Spleen (tissue), 11 donors: ENCODE results near the gene TBL1XR1. TPM values are rescaled to one million over a fixed set of nuclear protein-coding genes. Genes with fewer than 3 reads are reported as not detected.

Experiments
- DNase-seq: peaks from one replicate; pipeline ENCODE4 v3.0.0-alpha.2; 2020
- H3K27ac ChIP-seq, 8 donors: fragments of 200-600 bp; sonication (generic) in 7 of 8; 1 replicate in 4 of 8; 2 replicates in 4 of 8; pipeline versions ENCODE4 v1.5.0 to v1.8.0; 2016 to 2021; ENCODE audit warnings: inconsistent platforms in 4 of 8, mild to moderate bottlenecking in 4 of 8, moderate library complexity in 1 of 8
- H3K27me3 ChIP-seq, 7 donors: fragments of 200-600 bp; sonication (generic) in 6 of 7; replicated peaks in 1 of 7; 1 replicate in 4 of 7; 2 replicates in 3 of 7; pipeline versions ENCODE4 v1.5.0 to v1.8.0; 2016 to 2021; ENCODE audit warnings: inconsistent platforms in 3 of 7, mild to moderate bottlenecking in 1 of 7
- H3K36me3 ChIP-seq, 6 donors: fragments of 200-600 bp; sonication (generic) in 5 of 6; 1 replicate in 4 of 6; 2 replicates in 2 of 6; pipeline versions ENCODE4 v1.5.0 to v1.8.0; 2016 to 2021; ENCODE audit warnings: inconsistent platforms in 2 of 6
- H3K4me1 ChIP-seq, 6 donors: fragments of 200-600 bp; sonication (generic) in 5 of 6; 1 replicate in 3 of 6; 2 replicates in 3 of 6; pipeline versions ENCODE4 v1.5.0 to v1.8.0; 2016 to 2021; ENCODE audit warnings: inconsistent platforms in 3 of 6
- H3K4me3 ChIP-seq, 8 donors: fragments of 200-600 bp; sonication (generic) in 7 of 8; 1 replicate in 4 of 8; 2 replicates in 4 of 8; pipeline versions ENCODE4 v1.5.0 to v1.8.0; 2016 to 2021; ENCODE audit warnings: inconsistent platforms in 4 of 8, mild to moderate bottlenecking in 4 of 8, moderate library complexity in 2 of 8
- H3K9me3 ChIP-seq, 8 donors: fragments of 200-600 bp; sonication (generic) in 7 of 8; 1 replicate in 4 of 8; 2 replicates in 4 of 8; pipeline versions ENCODE4 v1.5.0 to v1.8.0; 2016 to 2021; ENCODE audit warnings: inconsistent platforms in 4 of 8
- CTCF ChIP-seq, 11 experiments: fragments of 200-600 bp in 7 of 11; fragments of 450-650 bp in 4 of 11; sonication (generic) in 4 of 11; IDR thresholded peaks in 8 of 11; conservative IDR thresholded peaks in 3 of 11; 1 replicate in 7 of 11; 2 replicates in 4 of 11; pipeline versions ENCODE4 v1.4.0 to v1.8.0; 2016 to 2021; ENCODE audit warnings: antibody characterized with exemption in 11 of 11, inconsistent platforms in 4 of 11, mild to moderate bottlenecking in 1 of 11
- POLR2A ChIP-seq, 3 donors: fragments of 450-650 bp; IDR thresholded peaks; one replicate each; pipeline ENCODE4 v1.5.1; 2017; ENCODE audit warnings: antibody characterized with exemption in 3 of 3, mild to moderate bottlenecking in 1 of 3
- POLR2AphosphoS5 ChIP-seq, 3 donors: sonication (generic); formaldehyde crosslinking; IDR thresholded peaks; one replicate each; pipeline ENCODE4 v1.5.1; 2017; ENCODE audit warnings: antibody characterized with exemption in 3 of 3
- whole genome bisulfite sequencing, 5 donors: extraction: QIAGEN DNeasy Blood & Tissue Kit in 3 of 5; methylation state at CpG; one replicate each; pipeline versions ENCODE4 v1.1.5 to v1.1.7; 2013 to 2018; 5-methylcytosine and 5-hydroxymethylcytosine counted together
- intact Hi-C: fragments of 100-400 bp; cut with DNase I; formaldehyde crosslinking; loops from one replicate; pipeline ENCODE4 v1.15.0; 2023; ENCODE audit warnings: low total_unique reads
- polyA plus RNA-seq, 3 donors: library from polyadenylated mRNA; stranded (reverse); fragments of 200-250 nt; gene quantifications; one replicate each; pipeline ENCODE4 v1.2.1, GENCODE V29; 2013
- total RNA-seq, 7 donors: library from RNA; depleted of rRNA in 3 of 7; stranded (reverse); fragments of >200 nt in 3 of 7; fragmentation: NEBNext Ultra II Directional in 4 of 7; extraction: Animal tissue kit (Norgen Biotek cat#: 25700) in 4 of 7; gene quantifications; one replicate each; pipeline versions ENCODE4 v1.1.0 to v1.2.1, GENCODE V29; 2016 to 2021
- donor health status: healthy with polysubstance abuse.
- donor health status: DM: no; HTN: no; CAD: no; lungs with moderate emphysema.
- donor health status: DM: no; HTN: no; CAD: no.
- donor health status: Bipolar disorder and iron deficiency.
- donor health status: healthy.
- donor health status: DM: no; HTN: no; CAD: no.
- donor health status: DM: yes; HTN: yes; CAD: no.

TBL1XR1 gene
- total and polyA plus RNA-seq, 10 donors, result 32.4 to 168 (median 97.2) TPM

- Histone ChIP-seq H3K4me3 (no peak overlapping the region), H3K9me3 (no peaks in the 10 kb centered on the region), H3K4me1 (no peaks in the 10 kb centered on the region), H3K27ac (no peak overlapping the region), H3K27me3 (no peaks in the 10 kb centered on the region), H3K36me3 (no peaks in the 10 kb centered on the region)
- 76 to 96% (median 93%) methylated on average over 5 of the region's 5 CpGs for WGBS, 5 donors
- no peak for DNase-seq
- intact Hi-C loops, result no loop called here
- TF ChIP-seq CTCF (IDR thresholded peaks at IDR 0.05 in 8 of 11, conservative IDR thresholded peaks at IDR 0.05 in 3 of 11) (no peak), POLR2AphosphoS5 (IDR thresholded peaks at IDR 0.05) (no peak), POLR2A (IDR thresholded peaks at IDR 0.05) (no peak)
These were observed 12.2 kb upstream of the TBL1XR1 start for GRCh38 chr3:177209509-177209908.

GRCh38 chr3:177208781-177209180 lies 11.5 kb upstream of the TBL1XR1 start:
- peaks cover 0 to 4% (median 0%) of the 10 kb centered on the region in 8 donors for H3K9me3 ChIP-seq
- no peak overlapping the region for H3K27ac ChIP-seq
- TF ChIP-seq POLR2A (IDR thresholded peaks at IDR 0.05) (no peak), POLR2AphosphoS5 (IDR thresholded peaks at IDR 0.05) (no peak), CTCF (IDR thresholded peaks at IDR 0.05 in 8 of 11, conservative IDR thresholded peaks at IDR 0.05 in 3 of 11) (no peak)
- intact Hi-C loops, result no loop called here
- H3K4me3 ChIP-seq, result no peak overlapping the region
- H3K4me1 ChIP-seq, result no peaks in the 10 kb centered on the region
- WGBS, 5 donors, result 81 to 90% (median 84%) methylated on average over 3 of the region's 3 CpGs
- H3K27me3 ChIP-seq, result no peaks in the 10 kb centered on the region
- no peaks in the 10 kb centered on the region for H3K36me3 ChIP-seq
- DNase-seq, result no peak

GRCh38 chr3:177208223-177208622 lies 10.9 kb upstream of the TBL1XR1 start:
- H3K27me3 ChIP-seq, result no peaks in the 10 kb centered on the region
- intact Hi-C loops, result no loop called here
- H3K4me1 ChIP-seq, result no peaks in the 10 kb centered on the region
- TF ChIP-seq POLR2AphosphoS5 (IDR thresholded peaks at IDR 0.05) (no peak), POLR2A (IDR thresholded peaks at IDR 0.05) (no peak), CTCF (IDR thresholded peaks at IDR 0.05 in 8 of 11, conservative IDR thresholded peaks at IDR 0.05 in 3 of 11) (no peak)
- 94 to 98% (median 96%) methylated on average over 6 of the region's 6 CpGs for WGBS, 5 donors
- DNase-seq, result no peak
- no peak overlapping the region for H3K4me3 ChIP-seq
- H3K27ac ChIP-seq, result no peak overlapping the region
- peaks cover 0 to 8% (median 0%) of the 10 kb centered on the region in 8 donors for H3K9me3 ChIP-seq
- H3K36me3 ChIP-seq, result no peaks in the 10 kb centered on the region

GRCh38 chr3:177206936-177207335 lies 9.7 kb upstream of the TBL1XR1 start:
- WGBS, 5 donors, result 85 to 95% (median 89%) methylated on average over 4 of the region's 4 CpGs
- intact Hi-C loops, result no loop called here
- Histone ChIP-seq H3K4me3 (no peak overlapping the region), H3K27ac (no peak overlapping the region), H3K4me1 (peaks cover 0 to 10% (median 4%) of the 10 kb centered on the region in 6 donors), H3K9me3 (peaks cover 0 to 10% (median 0%) of the 10 kb centered on the region in 8 donors), H3K27me3 (no peaks in the 10 kb centered on the region), H3K36me3 (no peaks in the 10 kb centered on the region)
- TF ChIP-seq CTCF (IDR thresholded peaks at IDR 0.05 in 8 of 11, conservative IDR thresholded peaks at IDR 0.05 in 3 of 11), result no peak
- no peak for TF ChIP-seq POLR2AphosphoS5 (IDR thresholded peaks at IDR 0.05)
- TF ChIP-seq POLR2A (IDR thresholded peaks at IDR 0.05), result no peak
- no peak for DNase-seq
